GM03348 (cell line): ENCODE results near the gene KRTAP22-1.

Experiments used
- DNase-seq: peaks from one replicate; pipeline ENCODE4 v3.0.0; 2012; ENCODE audit warnings: low spot score

Gene KRTAP22-1

GRCh38 chr21:30600787-30601186, at the start of gene KRTAP22-1:
Gene KRTAP22-1, plus strand, starts transcription at chr21:30601087.
- DNase-seq = no peak

DNA sequence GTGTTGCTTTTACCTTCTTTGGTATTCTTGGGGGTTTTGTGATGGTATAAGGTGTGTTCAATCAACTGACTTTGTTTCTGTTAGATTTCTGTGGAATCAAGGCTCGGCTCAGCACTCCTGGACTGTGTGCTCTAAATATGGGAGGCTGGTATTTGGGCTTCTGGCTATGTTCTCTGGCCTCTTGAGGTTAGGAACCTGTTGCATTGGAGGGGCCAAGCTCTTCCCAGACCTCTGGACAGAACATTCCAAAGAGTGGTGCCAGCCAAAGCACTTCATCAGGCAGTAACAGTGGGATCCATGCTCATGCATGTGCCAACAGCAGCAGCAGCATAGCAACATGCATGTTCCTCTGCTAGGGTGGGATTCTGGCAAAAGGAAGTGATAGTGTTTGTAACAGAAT, 48.1 kb upstream of the KRTAP22-1 start:
- DNase-seq = no peak

GRCh38 chr21:30555095-30555494, 45.8 kb upstream of the KRTAP22-1 start:
- DNase-seq = no peak

DNA sequence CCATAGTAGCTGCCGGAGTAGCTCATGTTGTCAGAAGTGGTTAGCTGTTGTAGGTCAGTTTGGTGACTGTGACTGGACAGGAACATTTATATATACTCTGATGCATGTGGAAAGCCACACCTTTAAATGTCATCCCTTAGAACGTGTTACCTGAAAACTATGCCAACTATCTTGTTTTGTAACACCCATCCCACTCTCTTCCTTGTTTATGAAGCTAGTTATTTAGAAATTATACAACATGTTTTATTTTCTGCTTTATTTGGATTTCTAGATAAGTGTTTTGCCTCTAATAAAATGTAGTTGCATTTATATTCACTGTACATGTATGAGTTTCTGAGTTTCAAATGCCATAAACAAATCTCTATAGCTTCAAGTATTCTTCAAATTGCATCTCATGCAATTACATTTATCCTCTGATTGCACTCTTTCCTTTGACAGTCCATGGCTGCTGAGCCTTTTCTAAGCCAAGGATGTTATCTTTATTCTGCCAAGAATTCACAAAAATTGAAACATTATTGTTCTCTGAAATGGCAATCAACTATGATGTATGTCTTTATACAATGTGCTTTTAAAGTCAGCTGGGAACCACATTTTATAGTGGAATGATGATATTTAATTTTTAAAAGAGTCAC, 39.5 kb upstream of the KRTAP22-1 start, which contains the start of gene KRTAP19-7:
Gene KRTAP19-7, minus strand, starts transcription at position 51 of the 632 bp plus-strand sequence. Its CDS starts 25 bp downstream, at position 26.
- no peak for DNase-seq

DNA sequence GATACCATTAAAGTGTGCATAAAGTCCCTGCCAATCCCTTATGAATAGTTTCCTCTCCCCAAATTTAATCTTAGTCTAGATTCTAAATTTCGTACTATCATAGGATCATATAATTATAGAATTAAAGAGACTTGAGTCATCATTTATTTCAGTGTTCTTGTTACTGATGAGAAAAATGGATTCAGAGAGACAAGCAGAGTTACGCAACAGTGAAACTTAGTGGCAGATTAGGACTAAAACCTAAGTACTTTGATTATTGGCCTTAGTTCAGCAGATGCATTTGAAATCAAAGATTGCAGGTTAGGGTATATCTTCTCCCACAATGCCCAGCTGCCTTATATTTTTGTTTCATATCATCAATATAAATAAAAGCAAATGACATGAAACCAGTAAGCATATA, 38.9 kb upstream of the KRTAP22-1 start:
- DNase-seq = no peak

DNA sequence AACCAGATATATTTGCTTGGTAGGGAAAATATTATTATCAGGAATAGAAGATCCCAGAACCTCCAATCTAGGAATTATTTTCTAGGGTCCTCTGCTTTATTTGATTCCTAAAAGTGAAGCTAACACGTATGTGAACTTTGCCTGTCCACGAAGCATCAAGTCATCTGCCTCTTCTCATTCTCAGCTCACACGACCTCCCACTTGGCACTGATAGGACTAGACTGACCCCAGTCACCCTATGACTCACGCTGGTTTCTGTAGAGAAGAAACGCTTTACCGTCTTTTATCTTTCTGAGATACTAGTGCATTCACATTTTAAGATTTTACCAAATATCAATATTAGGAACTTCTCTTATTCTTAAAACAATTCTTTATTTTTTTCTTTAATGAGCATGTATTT, 37.8 kb upstream of the KRTAP22-1 start:
- DNase-seq = no peak

- no peak for DNase-seq
These were observed 37.3 kb upstream of the KRTAP22-1 start for GRCh38 chr21:30563630-30564029.

- DNase-seq = no peak
These were observed 33.3 kb upstream of the KRTAP22-1 start for GRCh38 chr21:30567617-30568016.

GRCh38 chr21:30577766-30578165, 23.1 kb upstream of the KRTAP22-1 start:
- DNase-seq = no peak

DNA sequence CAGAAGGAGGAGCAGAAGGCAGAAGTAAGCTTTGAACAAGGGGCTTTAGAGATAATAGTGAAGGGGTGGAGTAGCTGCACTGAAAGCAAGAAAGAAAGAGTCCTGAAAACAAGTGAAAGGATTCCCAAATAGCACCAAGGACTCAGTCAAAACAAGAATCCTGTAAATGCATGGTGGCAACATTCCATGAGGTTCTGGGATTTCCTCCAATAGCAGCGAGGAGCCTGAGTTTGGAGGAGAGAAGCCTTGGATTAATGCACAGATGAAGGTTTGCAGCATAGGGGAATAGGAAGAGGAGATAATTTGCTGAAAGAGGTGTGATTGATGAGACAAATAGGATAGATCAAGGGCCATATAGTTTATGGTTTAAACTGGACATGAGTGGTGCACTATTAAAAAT, 21.5 kb upstream of the KRTAP22-1 start:
- DNase-seq = no peak

- no peak for DNase-seq
These were observed 20.8 kb upstream of the KRTAP22-1 start for GRCh38 chr21:30580132-30580531.

GRCh38 chr21:30582870-30583269, 18.0 kb upstream of the KRTAP22-1 start:
- DNase-seq = no peak

- DNase-seq = no peak
These were observed 10.6 kb upstream of the KRTAP22-1 start, which contains the start of gene KRTAP22-2 for GRCh38 chr21:30590297-30590696. Gene KRTAP22-2, minus strand, starts transcription at chr21:30590397.

- no peak for DNase-seq
These were observed 8.7 kb upstream of the KRTAP22-1 start, which contains the start of gene KRTAP6-3 for GRCh38 chr21:30592140-30592539. Gene KRTAP6-3, plus strand, starts transcription at chr21:30592440. Its CDS starts 6 bp downstream, at chr21:30592446.

DNA sequence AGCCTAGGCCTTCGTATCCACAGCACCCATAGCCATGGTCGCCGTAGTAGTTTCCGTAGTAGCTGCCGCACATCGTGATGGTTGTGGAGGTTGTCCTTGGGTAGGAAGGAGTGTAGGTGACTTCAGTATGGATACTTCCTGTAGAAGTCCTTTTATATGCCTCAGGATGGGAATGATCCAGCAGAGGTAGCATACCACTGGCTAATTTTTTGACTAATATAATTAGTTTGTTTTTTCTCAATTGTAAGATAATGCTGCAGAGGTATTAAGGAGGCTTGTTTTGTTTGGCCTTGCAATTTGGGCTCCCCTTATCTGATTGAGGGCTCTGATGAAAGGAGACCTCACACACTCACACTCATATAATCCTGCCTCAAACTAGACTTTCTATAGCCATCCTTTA, 2.1 kb upstream of the KRTAP22-1 start, which contains the start of gene KRTAP6-2:
Gene KRTAP6-2, minus strand, starts transcription at position 101 of the 400 bp plus-strand sequence. Its CDS starts 28 bp downstream, at position 73.
- no peak for DNase-seq

DNA sequence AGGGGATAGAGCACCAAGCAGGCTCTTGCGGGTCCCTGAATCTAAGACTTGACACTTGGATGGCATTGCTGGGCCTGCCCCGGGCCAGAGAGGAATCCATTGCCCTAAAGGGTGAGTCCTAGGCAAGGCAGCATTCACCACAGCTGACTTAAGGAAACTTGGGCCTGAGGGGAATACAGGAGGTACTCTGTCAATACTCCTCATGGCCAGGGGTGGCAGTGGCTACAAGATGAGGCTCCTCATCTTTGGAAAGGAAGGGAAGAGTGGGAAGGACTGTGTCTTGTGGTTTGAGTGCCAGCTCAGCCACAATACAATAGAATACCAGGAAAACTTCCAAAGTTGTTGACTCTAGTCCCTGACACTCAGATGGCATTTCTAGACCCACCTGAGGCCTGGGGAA, 5.1 kb downstream of the KRTAP22-1 start:
- DNase-seq = no peak

DNA sequence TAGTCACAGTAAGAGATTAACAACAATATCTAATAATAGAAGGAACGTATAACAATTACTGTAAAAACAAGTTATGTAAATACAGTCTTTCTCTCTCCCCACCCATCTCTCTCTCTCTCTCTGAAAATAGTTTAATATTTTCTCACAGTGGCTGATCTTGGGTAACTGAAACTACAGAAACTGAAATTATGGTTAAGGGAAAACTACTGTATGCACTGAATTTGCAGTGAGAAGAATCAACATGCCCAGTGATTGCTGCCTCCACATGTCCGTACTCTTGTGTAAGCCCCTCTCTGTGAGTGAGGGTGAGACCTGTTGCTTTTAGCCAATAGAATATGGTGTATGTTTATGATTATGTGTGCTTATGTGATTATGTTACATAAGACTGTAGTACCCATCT, 11.2 kb downstream of the KRTAP22-1 start:
- no peak for DNase-seq

GRCh38 chr21:30613836-30614235, 12.9 kb downstream of the KRTAP22-1 start, which contains the start of gene KRTAP6-1:
Gene KRTAP6-1, minus strand, starts transcription at chr21:30613930. Its CDS starts 26 bp downstream, at chr21:30613904.
- no peak for DNase-seq

DNA sequence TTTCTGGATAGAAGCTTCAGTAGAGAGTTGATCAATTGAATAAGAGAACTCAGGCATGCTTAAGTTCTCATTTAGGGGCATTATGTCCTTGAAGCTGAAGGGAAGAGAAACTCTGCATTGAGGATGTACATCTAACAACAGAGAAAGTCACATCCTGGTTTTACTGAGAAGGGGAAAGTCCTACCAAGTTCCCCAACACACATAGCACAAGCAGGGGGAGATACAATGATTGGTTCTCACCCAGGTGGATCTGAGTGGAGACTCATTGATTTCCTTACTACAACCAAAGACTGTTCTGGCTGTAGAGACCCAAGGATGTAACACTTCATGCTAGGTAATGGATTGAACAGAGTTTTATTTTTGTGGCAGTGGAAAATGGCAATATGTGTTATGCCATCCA, 14.3 kb downstream of the KRTAP22-1 start:
- DNase-seq = no peak

DNA sequence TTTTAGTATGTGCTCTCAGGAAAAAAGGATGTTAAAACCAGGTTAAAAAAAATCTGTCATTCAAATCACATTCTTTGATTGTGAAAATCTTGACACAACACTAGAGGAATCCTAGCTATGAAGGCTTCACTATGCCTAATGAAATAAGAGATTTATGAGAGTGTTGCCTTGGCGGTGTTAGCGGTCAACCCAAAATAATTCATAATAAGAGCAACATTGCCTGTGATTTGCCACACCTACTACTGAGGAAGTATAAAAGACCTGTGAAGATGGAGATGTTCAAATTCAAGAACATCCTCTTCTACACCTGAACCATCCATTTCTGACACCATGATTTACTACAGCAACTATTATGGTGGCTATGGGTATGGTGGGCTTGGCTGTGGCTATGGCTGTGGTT, 15.2 kb downstream of the KRTAP22-1 start, which contains the start of gene KRTAP20-1:
Gene KRTAP20-1, plus strand, starts transcription at position 301 of the 400 bp plus-strand sequence. Its CDS starts 30 bp downstream, at position 331.
- no peak for DNase-seq

GRCh38 chr21:30620080-30620479, 19.2 kb downstream of the KRTAP22-1 start:
- DNase-seq = no peak

GRCh38 chr21:30620522-30620921, 19.6 kb downstream of the KRTAP22-1 start, which contains the start of gene KRTAP20-4:
Gene KRTAP20-4, plus strand, starts transcription at chr21:30620627.
- DNase-seq = no peak

- no peak for DNase-seq
These were observed 22.5 kb downstream of the KRTAP22-1 start for GRCh38 chr21:30623362-30623761.
